HCT116 (cell line): ENCODE measurements around the gene BMP4. TPM values are rescaled to one million over a fixed set of nuclear protein-coding genes. Genes with fewer than 3 reads are reported as not detected.

ENCODE experiments used
- ATAC-seq: fragments of 200-7000 bp; cut with Tn5 transposase; 2 replicates; pipeline ENCODE4 v1.9.1; 2020; ENCODE audit warnings: mild to moderate bottlenecking, moderate library complexity
- BruUV-seq: library from RNA; stranded (reverse); fragments of 400-500 nt; replicated peaks from 2 replicates; lab custom pipeline; 2021; lab: Mats Ljungman, UMichigan
- CTCF ChIA-PET: fragments of 300-600 bp; sonication (Branson Sonifier 250); formaldehyde crosslinking; loops from one replicate; lab custom pipeline; 2021; ENCODE audit warnings: antibody characterized with exemption; lab: Charles Lee
- POLR2A ChIA-PET: fragments of 300-600, 350-600 bp; sonication (Branson Sonifier 250); formaldehyde crosslinking; loops from one replicate; lab custom pipeline; 2021; ENCODE audit warnings: antibody characterized with exemption; lab: Charles Lee
- RAD21 ChIA-PET, 2 experiments: fragments of 300-600 bp; sonication (Branson Sonifier 250); formaldehyde crosslinking; loops; one replicate each; lab custom pipeline; 2023; ENCODE audit warnings: low total read pairs in 2 of 2; ENCODE audit not compliant: uncharacterized antibody in 2 of 2, unreplicated experiment in 2 of 2, low non-redundant PET in 1 of 2; lab: Charles Lee
- DNase-seq: peaks from one replicate; pipeline ENCODE4 v3.0.0-alpha.2; 2010; ENCODE audit warnings: low read depth, low spot score
- H2AFZ ChIP-seq: fragments of 200-600 bp; shearing (Covaris generic), sonication (generic); 2 replicates; pipeline ENCODE4 v1.6.1; 2017; ENCODE audit warnings: low read depth, mixed run types, mixed read lengths, antibody characterized with exemption, low read length; ENCODE audit not compliant: poor library complexity, severe bottlenecking
- H3K27ac ChIP-seq: 2 replicates; pipeline ENCODE4 v1.5.1; 2012; ENCODE audit warnings: low read depth, low read length
- H3K27me3 ChIP-seq: fragments of 200-600 bp; sonication (generic); 2 replicates; pipeline ENCODE4 v1.6.1; 2016; ENCODE audit warnings: mixed run types, low read length, mixed read lengths; ENCODE audit not compliant: insufficient read depth
- H3K36me3 ChIP-seq, 2 experiments: fragments of 200-500 bp in 1 of 2; fragments of 200-600 bp in 1 of 2; sonication (Bioruptor generic) in 1 of 2; sonication (generic) in 1 of 2; 2 replicates each; pipeline versions ENCODE4 v1.5.1 to v1.6.1; 2014 to 2016; ENCODE audit warnings: low read length in 2 of 2, inconsistent platforms in 1 of 2, mixed read lengths in 1 of 2, mixed run types in 1 of 2; ENCODE audit not compliant: insufficient read depth in 2 of 2, control insufficient read depth in 1 of 2
- H3K4me1 ChIP-seq, 2 experiments: fragments of 200-600 bp in 1 of 2; sonication (generic) in 1 of 2; 2 replicates each; pipeline versions ENCODE4 v1.5.1 to v1.6.1; 2012 to 2017; ENCODE audit warnings: low read length in 2 of 2, inconsistent platforms in 1 of 2, mild to moderate bottlenecking in 1 of 2, mixed read lengths in 1 of 2, mixed run types in 1 of 2, moderate library complexity in 1 of 2; ENCODE audit not compliant: insufficient read depth in 2 of 2, control insufficient read depth in 1 of 2
- H3K4me2 ChIP-seq: fragments of 200-600 bp; sonication (generic); 2 replicates; pipeline ENCODE4 v1.6.1; 2017; ENCODE audit warnings: mixed run types, low read length, mixed read lengths
- H3K4me3 ChIP-seq, 2 experiments: fragments of 200-600 bp in 1 of 2; sonication (generic) in 1 of 2; replicated peaks in 1 of 2; 2 replicates each; pipeline ENCODE4 v1.5.1; 2011 to 2016; ENCODE audit warnings: low read length in 2 of 2, control low read depth in 1 of 2, low read depth in 1 of 2, mild to moderate bottlenecking in 1 of 2, mixed read lengths in 1 of 2, mixed run types in 1 of 2
- H3K79me2 ChIP-seq: fragments of 200-600 bp; sonication (generic); 2 replicates; pipeline ENCODE4 v1.6.1; 2017; ENCODE audit warnings: mild to moderate bottlenecking, mixed run types, low read length, moderate library complexity, mixed read lengths; ENCODE audit not compliant: insufficient read depth
- H3K9ac ChIP-seq: fragments of 200-600 bp; sonication (generic); 2 replicates; pipeline ENCODE4 v1.6.1; 2016; ENCODE audit warnings: low read length, mixed read lengths
- H3K9me2 ChIP-seq: fragments of 200-600 bp; sonication (generic), shearing (Covaris generic); 2 replicates; pipeline ENCODE4 v1.6.1; 2017; ENCODE audit warnings: mixed run types, mild to moderate bottlenecking, moderate library complexity; ENCODE audit not compliant: insufficient read depth
- H3K9me3 ChIP-seq, 2 experiments: fragments of 200-500 bp in 1 of 2; fragments of 200-600 bp in 1 of 2; sonication (Bioruptor generic) in 1 of 2; sonication (generic) in 1 of 2; 2 replicates each; pipeline ENCODE4 v1.6.1; 2014 to 2017; ENCODE audit warnings: low read length in 2 of 2, mixed read lengths in 2 of 2, inconsistent platforms in 1 of 2, low read depth in 1 of 2, mild to moderate bottlenecking in 1 of 2, mixed run types in 1 of 2, moderate library complexity in 1 of 2; ENCODE audit not compliant: control insufficient read depth in 1 of 2, insufficient read depth in 1 of 2
- H4K20me1 ChIP-seq: fragments of 200-600 bp; sonication (generic), shearing (Covaris generic); 2 replicates; pipeline ENCODE4 v1.6.1; 2017; ENCODE audit warnings: mixed run types, mild to moderate bottlenecking, moderate library complexity; ENCODE audit not compliant: insufficient read depth
- CBX3 ChIP-seq: IDR thresholded peaks from 2 replicates; pipeline ENCODE4 v1.6.1; 2012; ENCODE audit warnings: low read depth
- EZH2 ChIP-seq: fragments of 200-600 bp; sonication (generic); IDR thresholded peaks from 2 replicates; pipeline ENCODE4 v1.6.1; 2017; ENCODE audit warnings: antibody characterized with exemption, mixed run types
- EZH2phosphoT487 ChIP-seq: fragments of 200-600 bp; IDR thresholded peaks from 2 replicates; pipeline ENCODE4 v1.6.1; 2018; ENCODE audit warnings: antibody characterized with exemption, borderline replicate concordance
- POLR2A ChIP-seq: IDR thresholded peaks from 2 replicates; pipeline ENCODE4 v1.7.0; 2011; ENCODE audit warnings: borderline replicate concordance; ENCODE audit not compliant: insufficient read depth, insufficient read length; ENCODE audit errors: extremely low read depth
- SIN3A ChIP-seq: IDR thresholded peaks from 2 replicates; pipeline ENCODE4 v1.6.1; 2012; ENCODE audit warnings: low read depth
- TCF7L2 ChIP-seq: IDR thresholded peaks from 2 replicates; pipeline ENCODE4 v1.7.0; 2011; ENCODE audit warnings: borderline replicate concordance, inconsistent platforms; ENCODE audit not compliant: insufficient read depth, insufficient read length; ENCODE audit errors: extremely low read depth
- ZNF274 ChIP-seq: fragments of 200-500 bp; sonication (Bioruptor generic); IDR thresholded peaks from 2 replicates; pipeline ENCODE4 v1.6.1; 2014; ENCODE audit warnings: mild to moderate bottlenecking, low read depth, low read length, inconsistent platforms
- intact Hi-C: fragments of 100-400 bp; cut with micrococcal nuclease; formaldehyde crosslinking; loops from 2 replicates; pipeline ENCODE4 v1.10.0; 2022
- total RNA-seq: library from RNA; stranded (reverse); gene quantifications from one replicate; pipeline ENCODE4 v1.2.1, GENCODE V29; 2021; ENCODE audit not compliant: unreplicated experiment

Gene BMP4
- total RNA-seq, 1 experiment from 2014 or later: 145 TPM

DNA sequence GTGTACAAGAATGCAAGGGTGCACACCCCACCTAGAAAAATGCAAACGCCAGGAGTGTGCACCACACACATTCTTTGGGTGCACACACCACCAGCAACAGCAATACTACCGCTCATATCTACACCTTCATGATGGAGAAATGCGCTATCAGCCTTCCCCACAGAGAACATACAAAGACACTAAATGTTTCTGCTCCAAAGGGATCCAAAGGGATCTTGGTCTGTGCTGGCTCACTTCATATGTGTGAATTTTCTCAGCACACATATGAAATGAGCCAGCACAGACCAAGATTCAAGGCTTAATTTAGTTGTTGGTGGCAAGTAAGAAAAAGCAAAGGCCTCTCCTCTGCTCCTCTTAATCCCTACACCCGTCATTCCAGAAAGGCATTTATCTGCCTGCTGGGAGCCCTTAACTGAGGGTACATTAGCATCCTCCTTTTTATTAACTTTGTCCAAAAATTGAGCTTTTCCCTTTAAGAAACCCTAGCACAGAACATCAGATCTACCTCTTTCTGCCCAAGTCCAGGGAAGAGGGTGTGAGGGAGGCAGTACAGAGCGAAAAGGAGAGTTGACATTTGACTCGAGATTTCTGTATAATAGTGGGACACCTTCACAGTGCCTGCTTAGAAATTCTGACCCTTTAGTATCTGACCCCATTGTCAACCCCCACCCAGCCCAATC, 8.3 kb downstream of the BMP4 start:
- Histone ChIP-seq H3K9ac (no peak overlapping the region), H3K4me1 (peaks cover 27 to 30% of the 10 kb centered on the region in 2 experiments; a peak in 3 of 4 replicates), H3K9me2 (no peaks in the 10 kb centered on the region), H3K4me2 (no peak overlapping the region), H3K9me3 (no peaks in the 10 kb centered on the region), H3K79me2 (peaks cover 42% of the 10 kb centered on the region), H4K20me1 (peaks cover 15% of the 10 kb centered on the region; the same call in 1 of the 2 replicates), H3K27ac (peak overlapping the region; percentile 98; the same call in 1 of the 2 replicates), H2AFZ (no peak overlapping the region), H3K27me3 (no peaks in the 10 kb centered on the region), H3K36me3 (peaks cover 32 to 40% of the 10 kb centered on the region in 2 experiments), H3K4me3 (no peak overlapping the region)
- TF ChIP-seq SIN3A (no peak), POLR2A (peak; percentile 33)
- ChIA-PET POLR2A (no interaction called here), CTCF (no interaction called here), RAD21 (no interaction called here)
- intact Hi-C loops: no loop called here
- BruUV-seq: no TSS peak
- no peak for DNase-seq
- ATAC-seq: peak; percentile 29; the same call in 1 of the 2 replicates

DNA sequence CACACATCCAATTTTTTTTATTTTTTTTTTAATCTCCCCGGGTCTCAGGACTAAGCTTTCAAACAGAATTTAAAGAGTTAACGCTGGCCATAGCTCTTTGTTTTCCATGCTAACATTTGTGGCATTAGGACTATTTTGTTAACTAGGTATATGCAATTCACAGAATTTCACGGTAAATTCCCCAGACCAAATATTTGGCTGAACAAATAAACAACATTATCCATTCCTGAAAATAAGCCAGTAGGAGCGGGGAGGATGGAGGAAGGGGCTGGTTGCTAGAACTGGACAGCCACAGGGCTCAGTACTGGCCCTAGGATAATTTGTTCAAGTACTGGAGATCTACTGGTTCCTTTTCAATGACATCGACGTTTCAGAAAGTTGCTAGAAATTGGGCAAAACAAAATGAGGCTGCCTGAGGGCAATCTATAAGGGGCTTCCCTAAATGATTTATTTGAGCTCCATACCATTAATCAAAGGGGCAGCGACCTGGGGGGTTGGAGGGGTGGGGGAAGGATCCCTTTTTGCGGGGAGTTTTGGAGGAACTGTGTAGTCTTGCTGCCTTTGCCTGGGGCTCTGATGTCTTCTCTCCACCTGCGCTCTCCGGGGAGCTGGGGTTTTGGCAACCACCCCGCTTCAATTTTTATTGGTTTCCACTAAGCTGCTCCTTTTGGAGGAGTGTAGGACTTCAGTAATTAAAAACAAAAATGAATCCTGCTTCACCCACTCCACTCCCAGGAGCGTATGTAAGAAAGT, 9.0 kb downstream of the BMP4 start:
- H3K4me2 ChIP-seq: no peak overlapping the region
- H3K4me1 ChIP-seq: peaks cover 23 to 26% of the 10 kb centered on the region in 2 experiments; a peak in 3 of 4 replicates
- H3K27ac ChIP-seq: peak overlapping the region; percentile 98; the same call in 1 of the 2 replicates
- TF ChIP-seq CBX3 (no peak), EZH2phosphoT487 (no peak), TCF7L2 (peak; percentile 54), EZH2 (no peak), ZNF274 (no peak), POLR2A (peak; percentile 36)
- RAD21 ChIA-PET: no interaction called here
- peaks cover 30 to 34% of the 10 kb centered on the region in 2 experiments for H3K36me3 ChIP-seq
- ATAC-seq (peak; percentile 26), DNase-seq (no peak)
- no TSS peak for BruUV-seq
- POLR2A ChIA-PET: no interaction called here
- H3K4me3 ChIP-seq: no peak overlapping the region
- H3K27me3 ChIP-seq: no peaks in the 10 kb centered on the region
- intact Hi-C loops: no loop called here
- peaks cover 35% of the 10 kb centered on the region for H3K79me2 ChIP-seq
- peaks cover 15% of the 10 kb centered on the region; the same call in 1 of the 2 replicates for H4K20me1 ChIP-seq
- H3K9me2 ChIP-seq: no peaks in the 10 kb centered on the region
- no peaks in the 10 kb centered on the region for H3K9me3 ChIP-seq
- H2AFZ ChIP-seq: no peak overlapping the region
- no peak overlapping the region for H3K9ac ChIP-seq
- CTCF ChIA-PET: interaction anchor here (1.1 kb wide), 1 partner anchor 10 kb away, joined by 4 read pairs; no protein-coding TSS in a partner anchor
